ENCODE data around the gene MB. TPM values are rescaled to one million over a fixed set of nuclear protein-coding genes. Genes with fewer than 3 reads are reported as not detected.

Gene MB
- polyA plus RNA-seq, 1 donor (not counting 4 experiments of a cell fraction or from before 2014, with no cell fraction given), result not detected

DNA sequence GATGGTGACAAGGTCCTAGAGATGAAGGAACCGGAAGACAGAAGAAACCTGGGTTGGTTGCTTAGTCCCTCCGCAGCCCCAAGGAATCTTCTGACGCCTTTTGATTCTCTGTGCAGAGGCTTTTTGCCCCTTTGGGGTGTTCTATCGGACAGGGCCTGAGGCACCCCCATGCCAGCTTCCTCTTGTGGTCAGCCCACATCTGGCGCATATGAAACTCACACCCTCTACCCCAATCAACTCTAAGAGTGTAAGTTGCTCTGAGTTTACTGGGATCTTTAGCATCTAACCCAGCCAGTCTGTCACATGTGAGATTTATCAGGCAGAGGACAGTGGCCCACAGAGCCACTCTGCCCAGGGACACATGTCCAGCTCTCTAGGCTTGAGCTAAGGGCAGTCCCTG lies 59.1 kb downstream of the MB start:
- no peak for DNase-seq (ENCODE audit: low read depth, low spot score)
- H3K27me3 ChIP-seq (ENCODE audit: control insufficient read depth, extremely low read depth, insufficient read depth, low read length), result peaks cover 32% of the 10 kb centered on the region
- no peaks in the 10 kb centered on the region for H3K36me3 ChIP-seq (ENCODE audit: control insufficient read depth in 2 of 2, extremely low read depth in 1 of 2, insufficient read depth in 2 of 2, low read length in 2 of 2)
- no peak overlapping the region for H2AFZ ChIP-seq (ENCODE audit: control insufficient read depth, low read length)
- no peaks in the 10 kb centered on the region for H3K9me1 ChIP-seq (ENCODE audit: control insufficient read depth, extremely low read depth, insufficient read depth, low read length)
- TF ChIP-seq EZH2 (IDR thresholded peaks at IDR 0.05; ENCODE audit: low read length), result no peak
- TF ChIP-seq, protein P1, sequence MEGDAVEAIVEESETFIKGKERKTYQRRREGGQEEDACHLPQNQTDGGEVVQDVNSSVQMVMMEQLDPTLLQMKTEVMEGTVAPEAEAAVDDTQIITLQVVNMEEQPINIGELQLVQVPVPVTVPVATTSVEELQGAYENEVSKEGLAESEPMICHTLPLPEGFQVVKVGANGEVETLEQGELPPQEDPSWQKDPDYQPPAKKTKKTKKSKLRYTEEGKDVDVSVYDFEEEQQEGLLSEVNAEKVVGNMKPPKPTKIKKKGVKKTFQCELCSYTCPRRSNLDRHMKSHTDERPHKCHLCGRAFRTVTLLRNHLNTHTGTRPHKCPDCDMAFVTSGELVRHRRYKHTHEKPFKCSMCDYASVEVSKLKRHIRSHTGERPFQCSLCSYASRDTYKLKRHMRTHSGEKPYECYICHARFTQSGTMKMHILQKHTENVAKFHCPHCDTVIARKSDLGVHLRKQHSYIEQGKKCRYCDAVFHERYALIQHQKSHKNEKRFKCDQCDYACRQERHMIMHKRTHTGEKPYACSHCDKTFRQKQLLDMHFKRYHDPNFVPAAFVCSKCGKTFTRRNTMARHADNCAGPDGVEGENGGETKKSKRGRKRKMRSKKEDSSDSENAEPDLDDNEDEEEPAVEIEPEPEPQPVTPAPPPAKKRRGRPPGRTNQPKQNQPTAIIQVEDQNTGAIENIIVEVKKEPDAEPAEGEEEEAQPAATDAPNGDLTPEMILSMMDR (optimal IDR thresholded peaks at IDR 0.05 in 1 of 3, IDR thresholded peaks at IDR 0.05 in 1 of 3, conservative IDR thresholded peaks at IDR 0.05 in 1 of 3; ENCODE audit: extremely low read depth in 1 of 3, insufficient read depth in 2 of 3, low read length in 3 of 3), result no peak
- H3K4me2 ChIP-seq (ENCODE audit: control insufficient read depth, extremely low read depth, insufficient read depth, low read depth, low read length), result no peak overlapping the region
- H3K4me3 ChIP-seq (ENCODE audit: control insufficient read depth in 2 of 3, extremely low read depth in 1 of 3, insufficient read depth in 2 of 3, low read depth in 1 of 3, low read length in 3 of 3), result no peak overlapping the region
- no peak overlapping the region for H3K27ac ChIP-seq (ENCODE audit: control insufficient read depth, insufficient read depth, low read length)
- FAIRE-seq, result no peak
- no peak overlapping the region for H3K9ac ChIP-seq (ENCODE audit: control insufficient read depth, extremely low read depth, insufficient read depth, low read length)
- H3K4me1 ChIP-seq (ENCODE audit: control insufficient read depth, extremely low read depth, insufficient read depth, low read length), result peaks cover 6% of the 10 kb centered on the region
- peaks cover 2% of the 10 kb centered on the region for H3K9me3 ChIP-seq (ENCODE audit: control insufficient read depth, low read depth, low read length)
- no peaks in the 10 kb centered on the region for H3K79me2 ChIP-seq (ENCODE audit: control insufficient read depth, insufficient read depth, low read length)
- dilution Hi-C loops (cut with MboI; ENCODE audit: extremely low pct_ligation_motif_present, low sequenced_read_pairs), result no loop called here
- peaks cover 3% of the 10 kb centered on the region for H4K20me1 ChIP-seq (ENCODE audit: control insufficient read depth, extremely low read depth, insufficient read depth, low read length)

Other genes with a start within 250 kb of the MB start
- gene HMOX1, start 236.2 kb downstream of the MB start, polyA plus RNA-seq, result 1.5 to 4.5 TPM (median 2.5 TPM) in 3 replicates
- 10.6 to 31.1 TPM (median 24.4 TPM) in 3 replicates for gene MCM5, start 217.2 kb downstream of the MB start, polyA plus RNA-seq
- gene RASD2, start 76.5 kb downstream of the MB start, polyA plus RNA-seq, result 0.01 to 0.03 TPM in 2 of 3 replicates, not detected in the other
- 2.6 to 4.3 TPM (median 4.2 TPM) in 3 replicates for gene APOL6, start 31.1 kb upstream of the MB start, polyA plus RNA-seq
- not detected in 3 replicates for gene APOL5, start 100.5 kb upstream of the MB start, polyA plus RNA-seq

Measured in keratinocyte (primary cell).